Inflammatory macrophage treated with lipopolysaccharide for 1 hour (primary cell): ENCODE measurements around the gene PROSER1.
"Not testable (repeated sequence)": the region's sequence is repeated elsewhere in the genome, so short reads cannot be mapped to it uniquely, and the experiment has no call there.

Source experiments
- DNase-seq, 2 donors: peaks; one replicate each; pipeline ENCODE4 v3.0.0-alpha.2; 2020 to 2022

Gene PROSER1

DNA sequence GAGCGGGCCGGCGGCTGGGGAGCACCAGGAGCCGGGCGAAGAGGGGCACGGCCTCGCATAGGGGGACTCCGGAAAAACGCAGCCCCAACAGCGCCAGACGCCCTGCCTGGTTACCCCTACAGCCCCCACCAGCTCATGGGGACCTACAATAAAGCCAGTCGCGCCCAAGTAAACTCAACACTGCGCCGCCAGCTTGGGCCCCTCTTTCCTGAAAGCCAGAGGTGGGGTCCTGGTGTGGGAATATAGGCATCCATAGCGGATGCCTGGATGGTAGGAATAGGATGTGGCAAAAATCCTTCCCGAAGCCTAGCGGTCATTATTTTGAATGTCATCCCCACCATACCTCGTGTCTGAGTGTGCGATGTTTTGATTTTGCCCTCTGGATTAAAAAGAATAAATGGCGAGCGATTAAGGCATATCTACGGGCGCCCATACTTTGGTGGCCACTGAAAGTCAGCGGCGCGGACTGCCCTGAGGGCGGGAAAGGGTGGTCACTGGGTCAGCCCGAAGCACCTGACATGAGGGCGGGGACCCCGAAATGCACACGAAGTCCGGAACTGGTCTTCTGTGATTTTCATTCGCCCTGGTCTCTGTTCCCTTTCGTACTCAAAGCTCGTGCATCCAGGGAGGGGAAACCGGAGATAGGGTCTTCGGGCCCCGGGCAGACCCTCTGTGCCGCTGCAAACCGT, at the start of gene PROSER1, which contains the start of gene NHLRC3:
Gene PROSER1, minus strand, starts transcription at position 210 of the 689 bp plus-strand sequence. CDS start 847 bp downstream, outside the sequence.
Gene NHLRC3, plus strand, starts transcription at position 577 of the 689 bp plus-strand sequence. CDS start 184 bp downstream, outside the sequence.
- peak; percentile 84 to 86 for DNase-seq

DNA sequence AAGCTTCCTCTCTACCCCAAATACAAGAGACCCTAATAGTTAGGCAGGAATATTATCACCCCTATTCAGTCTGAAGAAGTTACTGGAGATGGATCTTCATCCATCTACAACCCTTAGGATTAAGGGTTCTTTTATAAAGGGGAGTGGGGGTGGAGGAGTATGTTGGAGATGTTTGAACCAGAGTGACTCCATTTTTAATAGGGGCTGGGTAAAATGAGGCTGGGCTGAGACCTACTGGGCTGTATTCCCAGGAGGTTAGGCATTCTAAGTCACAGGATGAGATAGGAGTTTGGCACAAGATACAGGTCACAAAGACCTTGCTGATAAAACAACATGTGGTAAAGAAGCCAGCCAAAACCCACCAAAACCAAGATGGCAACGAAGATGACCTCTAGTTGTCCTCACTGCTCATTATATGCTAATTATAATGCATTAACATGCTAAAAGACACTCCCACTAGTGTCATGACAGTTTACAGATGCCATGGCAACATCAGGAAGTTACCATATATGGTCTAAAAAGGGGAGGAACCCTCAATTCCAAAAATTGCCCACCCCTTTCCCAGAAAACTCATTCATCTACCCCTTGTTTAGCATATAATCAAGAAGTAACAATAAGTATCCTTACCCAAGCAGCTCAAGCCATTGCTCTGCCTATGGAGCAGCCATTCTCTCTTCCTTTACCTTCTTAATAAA, 48.5 kb upstream of the PROSER1 start:
- DNase-seq = not testable (repeated sequence)

DNA sequence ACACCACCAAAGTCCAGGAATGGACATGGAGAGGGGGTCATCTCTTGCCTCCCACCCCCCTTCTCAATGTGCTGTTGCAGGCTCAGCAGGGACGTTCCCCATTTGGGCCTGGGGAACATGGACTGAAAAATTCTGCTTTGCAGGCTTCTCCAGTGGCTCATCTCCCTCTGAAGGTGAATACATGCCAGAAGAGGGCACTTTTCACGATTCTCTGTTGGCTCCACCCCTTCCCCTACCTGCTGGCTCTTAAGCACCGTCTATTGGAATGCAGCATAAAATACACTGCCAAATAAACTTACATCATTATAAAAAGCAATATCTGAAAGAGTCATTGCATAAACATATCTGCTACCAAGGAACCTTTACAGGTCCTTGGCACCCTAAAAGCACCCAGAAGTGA, 36.1 kb upstream of the PROSER1 start:
- DNase-seq = no peak

DNA sequence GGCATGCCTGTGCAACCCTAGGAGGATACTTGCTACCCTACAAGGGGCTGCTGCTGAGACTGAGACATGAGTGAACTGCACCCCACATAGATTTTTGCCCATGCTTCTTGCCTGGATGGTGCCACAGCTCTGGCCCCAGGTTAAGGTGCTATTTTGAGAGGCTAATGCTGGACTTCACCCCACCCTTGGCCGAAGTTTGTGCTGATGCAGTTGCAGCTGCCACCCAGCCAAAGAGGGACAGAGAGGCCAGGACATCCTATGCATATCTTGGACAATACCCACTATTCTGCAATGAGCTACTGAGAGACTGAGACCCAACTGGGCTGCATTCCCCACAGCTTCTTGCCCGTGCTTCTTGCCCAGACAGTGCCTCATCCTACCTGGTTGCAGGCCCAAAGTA, 35.0 kb upstream of the PROSER1 start:
- no peak for DNase-seq

DNA sequence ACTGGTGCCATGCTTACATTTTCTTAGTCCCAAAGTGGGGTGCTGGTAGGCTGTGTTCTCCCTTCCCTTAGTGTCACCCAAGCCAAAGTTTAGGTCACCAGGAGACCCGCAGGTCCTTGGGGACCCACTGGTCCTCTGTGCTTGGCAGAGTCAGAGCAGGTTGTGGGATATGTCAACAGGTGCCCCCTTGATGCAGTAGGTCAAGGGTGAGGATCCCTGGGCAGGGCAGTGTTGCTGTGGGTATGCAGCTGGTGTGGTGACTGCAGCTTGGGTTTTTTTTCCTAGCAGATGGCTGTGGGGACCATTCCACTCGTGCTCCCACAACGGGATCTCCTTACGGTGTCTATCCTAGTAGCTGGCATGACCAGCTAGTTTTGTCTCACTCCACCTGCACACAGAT, 24.1 kb upstream of the PROSER1 start:
- DNase-seq = no peak

DNA sequence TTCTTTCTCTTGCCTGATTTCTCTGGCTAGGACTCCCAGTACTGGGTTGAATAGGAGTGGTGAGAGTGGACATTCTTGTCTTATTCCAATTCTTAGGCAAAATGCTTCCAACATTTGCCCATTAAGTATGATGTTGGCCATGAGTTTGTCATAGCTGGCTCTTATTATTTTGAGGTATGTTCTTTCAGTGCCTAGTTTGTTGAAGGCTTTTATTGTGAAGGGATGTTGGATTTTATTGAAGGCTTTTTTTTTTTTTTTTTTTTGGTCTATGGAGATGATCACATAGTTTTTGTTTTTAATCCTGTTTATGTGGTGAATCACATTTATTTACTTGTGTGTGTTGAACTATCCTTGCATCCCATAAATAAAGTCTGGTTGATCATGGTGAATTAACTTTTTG, 20.2 kb upstream of the PROSER1 start:
- no peak for DNase-seq

DNA sequence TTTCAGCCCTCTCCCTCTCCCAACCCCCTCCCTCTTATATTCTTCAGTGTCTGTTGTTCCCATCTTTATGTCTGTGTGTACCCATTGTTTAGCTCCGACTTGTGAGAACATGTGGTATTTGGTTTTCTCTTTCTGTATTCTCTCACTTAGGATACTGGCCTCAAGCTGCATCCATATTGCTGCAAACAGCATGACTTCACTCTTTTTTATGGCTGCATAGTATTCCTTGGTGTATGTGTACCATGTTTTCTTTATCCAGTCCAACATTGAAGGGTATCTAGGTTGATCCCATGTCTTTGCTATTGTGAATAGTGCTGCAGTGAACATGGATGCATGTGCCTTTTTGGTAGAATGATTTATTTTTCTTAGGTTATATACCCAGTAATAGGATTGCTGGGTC, 18.1 kb upstream of the PROSER1 start:
- DNase-seq = no peak

DNA sequence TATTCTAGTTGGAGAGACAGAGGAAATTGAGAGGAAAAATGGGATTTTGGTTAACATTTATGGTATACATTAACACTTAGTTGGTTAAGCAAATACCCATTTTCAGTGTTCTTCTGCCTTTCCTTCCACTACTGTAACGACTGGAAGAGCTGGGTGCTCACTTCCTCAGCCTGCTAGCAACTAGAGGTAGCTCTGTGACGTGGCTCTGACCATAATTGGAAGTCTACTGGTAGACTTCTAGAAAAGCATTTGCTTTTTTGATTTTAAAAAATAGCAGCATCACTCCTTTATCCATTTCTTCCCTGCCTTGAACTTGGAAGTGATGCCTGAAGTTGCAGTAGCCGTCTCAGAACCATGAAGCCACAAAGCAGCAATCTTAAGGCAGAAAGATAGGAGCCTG, 16.2 kb upstream of the PROSER1 start:
- no peak for DNase-seq

DNA sequence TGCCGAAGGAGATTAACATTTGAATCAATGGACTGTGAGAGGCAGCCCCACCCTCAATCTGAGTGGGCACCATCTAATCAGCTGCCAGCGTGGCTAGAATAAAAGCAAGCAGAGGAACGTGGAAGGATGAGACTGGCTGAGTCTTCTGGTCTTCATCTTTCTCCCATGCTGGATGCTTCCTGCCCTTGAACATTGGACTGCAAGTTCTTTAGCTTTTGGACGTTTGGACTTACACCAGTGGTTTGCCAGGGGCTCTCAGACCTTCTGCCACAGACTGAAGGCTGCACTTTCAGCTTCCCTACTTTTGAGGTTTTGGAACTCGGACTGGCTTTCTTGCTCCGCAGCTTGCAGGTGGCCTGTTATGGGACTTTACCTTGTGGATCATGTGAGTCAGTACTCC, 15.1 kb upstream of the PROSER1 start:
- no peak for DNase-seq

DNA sequence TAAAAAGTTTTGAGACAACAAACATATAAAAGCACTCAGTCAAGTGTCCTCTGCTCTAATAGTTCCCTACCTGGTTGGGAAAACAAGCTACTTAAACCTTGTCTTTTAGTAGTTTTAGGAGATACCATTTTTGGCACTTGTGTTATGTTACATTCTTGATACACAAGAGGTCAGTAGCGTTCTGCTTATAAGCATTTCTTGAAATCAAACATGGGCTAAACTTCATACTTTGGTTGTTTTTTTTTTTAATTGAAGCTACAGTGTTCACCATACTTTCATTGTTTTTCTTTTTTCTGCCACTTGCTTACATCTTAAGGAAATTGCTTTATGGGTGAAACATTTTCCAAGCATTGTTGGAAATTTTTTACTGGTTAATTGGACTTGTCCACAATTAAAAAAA, 13.3 kb upstream of the PROSER1 start:
- DNase-seq = peak; percentile 15 to 18

DNA sequence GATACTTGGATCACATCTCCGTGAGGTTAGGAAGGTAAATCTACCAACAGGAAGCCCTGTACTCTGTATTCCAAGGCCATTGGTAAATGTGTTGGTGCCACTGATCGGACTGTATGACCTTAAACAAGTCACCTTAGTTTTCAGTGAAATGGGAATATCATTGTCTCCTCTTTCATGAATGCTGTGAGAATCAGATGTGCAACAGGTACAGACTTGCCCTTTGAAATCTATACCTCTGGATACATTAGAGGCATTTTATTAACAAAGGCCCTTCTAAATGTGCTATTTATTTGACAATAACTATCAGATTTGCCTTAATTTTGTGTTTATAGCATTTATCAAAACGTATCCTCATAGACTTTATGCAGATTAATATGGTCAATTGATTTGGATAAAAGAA, 11.4 kb upstream of the PROSER1 start:
- DNase-seq = no peak

DNA sequence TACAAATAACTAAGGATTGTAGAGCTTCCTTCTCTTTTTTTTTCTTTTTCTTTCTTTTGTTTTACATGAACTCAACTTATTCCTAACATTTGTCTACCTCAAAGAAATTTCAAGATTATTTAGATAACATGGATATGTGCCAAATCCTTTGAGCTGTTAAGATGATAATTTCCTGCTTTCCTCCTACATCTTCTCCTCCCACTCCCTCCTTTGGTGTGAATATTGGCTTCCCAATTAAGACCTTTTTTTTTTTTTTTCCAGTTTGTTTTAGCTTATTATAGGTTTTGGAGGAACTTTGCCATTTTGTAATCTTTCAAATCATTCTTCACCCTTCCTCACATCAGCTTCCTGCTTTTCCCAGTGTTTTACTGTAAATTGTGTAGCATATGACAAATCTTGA, 10.9 kb upstream of the PROSER1 start:
- no peak for DNase-seq

DNA sequence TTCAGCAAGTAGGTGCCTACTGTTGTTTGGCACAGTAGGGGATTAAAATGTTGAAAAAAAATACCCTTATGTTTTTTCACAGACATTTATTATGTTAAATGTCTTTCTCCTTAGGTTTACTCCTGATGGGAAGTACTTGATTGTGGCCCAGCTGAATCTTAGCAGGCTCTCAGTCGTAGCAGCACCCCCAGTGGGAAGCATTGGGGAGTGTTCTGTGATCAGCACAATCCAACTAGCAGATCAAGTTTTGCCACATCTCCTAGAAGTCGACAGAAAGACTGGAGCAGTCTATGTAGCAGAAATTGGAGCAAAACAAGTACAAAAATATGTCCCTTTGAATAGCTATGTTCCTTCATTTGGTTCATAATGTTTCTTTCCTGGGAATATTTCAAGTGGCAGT, 9.7 kb upstream of the PROSER1 start:
- DNase-seq = no peak

DNA sequence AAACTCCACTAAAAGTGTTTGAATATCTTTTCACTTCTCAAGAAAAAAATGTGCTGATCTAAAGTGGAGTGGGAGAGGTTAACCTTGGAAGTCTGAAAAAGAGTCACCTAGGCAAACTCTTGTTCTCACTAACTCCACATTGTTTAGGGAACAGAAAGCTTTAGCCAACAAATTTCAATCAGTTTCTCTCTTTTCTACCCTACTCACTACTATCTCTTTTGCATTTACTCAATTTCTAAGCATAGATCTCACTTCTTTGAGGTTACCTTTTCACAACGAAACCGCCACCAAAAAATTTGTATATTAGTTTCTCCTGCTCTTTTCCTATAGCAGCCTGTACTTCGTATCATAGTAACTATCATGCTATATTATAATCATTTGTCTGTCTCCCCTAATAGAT, 6.6 kb upstream of the PROSER1 start:
- no peak for DNase-seq

DNA sequence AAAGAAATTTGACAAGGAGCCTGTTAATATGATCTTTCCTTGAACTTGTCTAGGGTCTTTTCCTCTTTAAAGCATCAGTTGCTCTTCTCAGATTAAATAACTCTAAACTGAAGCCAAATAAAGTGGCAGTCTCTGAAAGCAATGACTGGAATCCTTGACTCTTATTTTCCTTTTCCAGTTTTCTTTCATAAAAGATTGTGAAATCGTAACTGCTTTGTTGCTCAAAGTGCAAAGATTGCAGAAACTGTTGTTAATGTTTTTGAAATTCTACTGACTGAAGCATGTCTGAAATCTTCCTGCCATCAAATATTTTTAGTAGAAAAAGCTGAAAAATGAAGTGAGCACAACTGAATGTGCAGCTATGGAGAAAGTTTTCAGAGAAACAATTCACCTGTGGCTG, 2.3 kb upstream of the PROSER1 start:
- peak; percentile 25 to 52 for DNase-seq

DNA sequence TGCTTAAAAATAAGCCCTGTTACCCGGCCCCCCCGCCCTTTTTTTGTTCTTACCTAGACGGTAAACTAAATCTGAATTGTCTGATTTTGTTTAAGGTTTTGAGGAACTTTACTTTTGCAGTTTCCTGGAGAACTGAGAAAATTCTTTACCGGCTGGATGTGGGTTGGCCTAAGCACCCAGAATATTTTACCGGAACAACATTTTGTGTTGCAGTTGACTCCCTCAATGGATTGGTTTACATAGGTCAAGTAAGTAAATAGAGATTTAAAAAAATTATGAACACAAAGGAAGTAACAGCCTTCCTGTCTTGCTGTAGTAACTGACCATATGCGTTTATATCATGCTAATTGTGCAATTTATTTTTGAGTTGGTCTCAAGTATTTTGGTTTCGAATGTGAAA, 1.2 kb upstream of the PROSER1 start:
- peak; percentile 37 to 40 for DNase-seq

DNA sequence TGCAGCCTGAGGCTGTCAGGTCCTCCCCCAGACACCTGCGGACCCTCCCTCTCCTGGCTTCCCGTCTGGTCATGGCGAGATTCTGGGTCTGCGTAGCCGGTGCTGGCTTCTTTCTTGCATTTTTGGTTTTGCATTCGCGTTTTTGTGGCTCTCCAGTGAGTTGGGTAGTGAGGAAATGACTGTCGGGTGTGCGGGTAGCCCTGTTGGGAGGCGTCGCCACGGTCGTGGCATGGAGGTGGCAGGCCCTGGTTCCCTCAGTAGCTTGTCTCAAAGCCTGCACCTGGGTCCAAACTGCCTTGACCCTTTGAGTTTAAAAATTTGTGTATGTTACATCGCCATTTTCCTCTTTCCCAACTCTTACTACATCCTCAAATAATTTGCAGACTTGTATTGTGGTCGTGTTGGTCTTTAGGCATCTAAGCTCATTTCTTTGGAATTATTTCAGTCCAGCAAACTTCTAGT, 711 bp upstream of the PROSER1 start:
- peak; percentile 18 to 44 for DNase-seq

DNA sequence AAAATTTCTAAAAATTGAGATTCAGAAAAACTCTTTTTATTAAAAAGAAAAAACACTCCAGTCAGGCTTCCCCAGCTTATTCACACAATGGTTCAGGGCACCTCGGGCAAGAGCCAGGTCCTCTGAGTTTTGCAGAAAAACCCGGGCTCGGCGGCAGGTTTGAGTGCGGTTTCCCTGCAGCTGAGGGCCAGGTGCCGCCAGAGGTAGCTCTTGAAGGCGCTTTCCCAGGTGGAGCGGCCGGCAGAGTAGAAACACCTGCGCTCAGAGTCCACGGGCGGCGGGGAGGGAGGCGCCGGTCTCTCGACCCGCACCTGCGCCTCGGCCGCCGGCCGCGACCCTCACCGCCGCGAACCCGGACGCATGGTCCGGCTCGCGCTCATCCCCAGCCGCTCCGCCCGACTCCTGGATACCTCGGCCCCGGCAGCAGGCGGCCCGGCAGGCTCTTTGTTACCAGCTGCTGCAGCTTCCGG, 444 bp downstream of the PROSER1 start:
- no peak for DNase-seq

DNA sequence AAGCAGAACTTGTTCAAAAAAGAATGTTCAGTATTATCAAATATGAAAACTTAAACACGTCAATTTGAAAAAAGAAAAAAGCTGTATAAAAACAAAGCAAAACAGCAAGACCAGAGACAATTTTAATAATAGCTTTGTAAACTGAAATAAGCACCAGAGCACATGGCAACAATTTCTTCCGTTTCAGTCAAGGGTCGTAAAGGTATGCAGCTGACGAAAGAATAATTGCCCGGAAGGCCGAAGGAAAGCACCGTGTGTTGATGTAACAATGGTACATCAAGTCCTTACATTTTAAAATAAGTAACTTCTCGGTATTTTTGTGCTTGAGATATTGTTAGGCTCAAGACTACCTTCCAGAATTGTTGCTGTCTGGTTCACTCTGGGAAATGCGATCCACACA, 1.7 kb downstream of the PROSER1 start:
- no peak for DNase-seq

DNA sequence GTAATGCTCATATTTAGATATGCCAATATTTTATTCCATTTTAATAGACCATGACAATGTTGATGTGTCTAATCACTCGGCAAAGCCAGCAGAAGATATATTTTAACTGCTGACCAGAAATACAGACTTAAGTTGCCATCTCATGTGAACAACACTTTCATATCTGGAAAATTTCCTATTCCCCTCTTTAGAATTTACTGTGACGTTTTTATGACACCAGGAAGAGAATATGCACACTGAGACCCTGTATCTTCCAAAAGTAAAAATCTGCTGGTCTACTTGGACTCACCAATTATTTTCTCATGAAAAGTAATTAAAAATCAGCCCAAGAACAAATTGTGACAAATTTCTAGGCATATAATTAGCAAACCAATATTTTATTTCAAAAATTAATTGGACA, 2.1 kb downstream of the PROSER1 start:
- DNase-seq = no peak

DNA sequence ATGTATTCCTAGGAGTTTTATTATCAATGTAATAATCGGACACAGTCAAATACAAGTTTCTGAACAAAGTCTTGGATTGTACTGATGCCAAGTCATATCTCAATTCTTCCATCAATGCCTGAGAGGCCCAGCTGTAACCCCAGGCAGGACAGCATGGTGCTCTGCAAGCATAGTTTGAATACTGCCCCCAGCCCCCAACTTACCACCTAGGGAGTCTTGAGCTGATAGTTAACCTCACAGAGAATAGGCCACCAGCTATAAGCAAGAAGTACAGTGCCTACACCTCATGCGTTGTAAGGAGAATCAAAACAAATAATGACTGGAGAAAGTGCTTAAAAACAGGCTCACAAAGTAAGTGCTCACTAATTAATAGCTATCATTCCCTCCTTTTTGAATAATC, 2.7 kb downstream of the PROSER1 start:
- no peak for DNase-seq

DNA sequence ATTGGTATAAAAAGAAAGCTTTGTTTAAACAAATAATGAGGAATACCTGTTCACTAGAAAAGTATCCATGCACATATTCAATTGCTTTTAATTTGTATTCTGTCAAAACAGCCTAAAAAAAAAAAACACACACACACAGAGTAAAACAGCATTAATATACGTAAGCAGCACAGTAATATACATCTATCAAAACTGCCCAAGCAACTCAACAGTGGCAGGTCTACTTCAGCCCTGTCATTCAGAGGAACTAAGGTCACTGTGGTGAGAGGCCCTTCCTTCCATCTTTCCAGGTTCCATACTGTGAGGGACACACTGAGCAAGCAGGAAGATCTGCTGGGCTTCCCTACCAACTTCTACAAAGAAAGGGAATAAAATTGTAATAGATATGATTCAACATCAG, 3.8 kb downstream of the PROSER1 start:
- DNase-seq = no peak

DNA sequence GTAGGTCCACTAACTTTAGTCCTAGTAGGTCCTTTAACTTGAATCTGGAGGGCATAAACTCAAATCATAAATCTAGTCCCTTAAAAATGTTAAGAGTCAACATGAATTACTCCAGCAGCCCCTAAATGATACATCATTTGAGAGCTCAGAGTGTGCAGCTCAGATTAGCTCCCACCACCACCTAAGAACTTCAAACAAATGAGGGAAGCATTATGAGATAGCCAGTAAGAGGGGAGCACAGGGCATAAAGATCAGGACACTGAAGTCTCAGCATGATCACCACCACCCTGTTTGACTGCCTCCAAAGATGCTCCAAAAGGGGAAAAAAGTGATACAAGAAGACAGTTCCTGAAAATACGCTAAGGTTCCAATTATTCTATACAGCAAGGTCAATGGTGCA, 5.7 kb downstream of the PROSER1 start:
- no peak for DNase-seq

DNA sequence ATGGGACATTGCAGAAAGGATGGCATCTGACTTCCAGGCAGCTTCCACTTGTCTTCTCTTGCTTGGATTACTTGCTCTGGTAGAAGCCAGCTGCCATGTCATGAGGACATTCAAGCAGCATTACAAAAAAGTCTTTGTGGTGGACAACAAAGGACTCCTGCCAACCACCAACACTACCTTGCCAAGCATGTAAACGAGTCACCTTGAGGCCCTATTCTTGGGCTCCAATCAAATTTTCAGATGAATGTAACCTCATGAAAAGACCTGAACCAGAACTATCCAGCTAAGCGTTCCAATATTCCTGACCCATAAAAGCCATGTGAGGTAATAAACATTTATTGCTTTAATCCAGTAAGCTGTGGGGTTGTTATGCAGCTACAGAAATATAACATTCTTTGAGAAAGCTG, 12.5 kb downstream of the PROSER1 start:
- no peak for DNase-seq
